Lower lobe of right lung (tissue), 2 donors: ENCODE measurements around the gene UHRF1. TPM values are rescaled to one million over a fixed set of nuclear protein-coding genes. Genes with fewer than 3 reads are reported as not detected.
"Not testable (repeated sequence)": the region's sequence is repeated elsewhere in the genome, so short reads cannot be mapped to it uniquely, and the experiment has no call there.

Experiments used
- ATAC-seq, 2 donors: fragments of 200-7000 bp; cut with Tn5 transposase; one replicate each; pipeline ENCODE4 v1.9.1; 2020 to 2022; ENCODE audit warnings: mild to moderate bottlenecking in 2 of 2, moderate library complexity in 2 of 2
- DNase-seq: peaks from one replicate; pipeline ENCODE4 v3.0.0-alpha.2; 2020
- H3K27ac ChIP-seq: fragments of 200-600 bp; one replicate; pipeline ENCODE4 v1.8.0; 2022
- H3K27me3 ChIP-seq: fragments of 200-600 bp; one replicate; pipeline ENCODE4 v1.8.0; 2022; ENCODE audit warnings: low read depth
- H3K36me3 ChIP-seq: fragments of 200-600 bp; one replicate; pipeline ENCODE4 v1.8.0; 2022; ENCODE audit warnings: mild to moderate bottlenecking
- H3K4me1 ChIP-seq: fragments of 200-600 bp; one replicate; pipeline ENCODE4 v1.8.0; 2022
- H3K4me3 ChIP-seq: fragments of 200-600 bp; one replicate; pipeline ENCODE4 v1.8.0; 2022; ENCODE audit warnings: mild to moderate bottlenecking
- H3K9me3 ChIP-seq: fragments of 200-600 bp; one replicate; pipeline ENCODE4 v1.8.0; 2022
- CTCF ChIP-seq: fragments of 200-600 bp; IDR thresholded peaks from one replicate; pipeline ENCODE4 v1.8.0; 2022; ENCODE audit warnings: antibody characterized with exemption, mild to moderate bottlenecking
- intact Hi-C: fragments of 100-400 bp; cut with DNase I; formaldehyde crosslinking; loops from one replicate; pipeline ENCODE4 v1.11.0; 2022
- total RNA-seq: library from RNA; stranded (reverse); fragmentation: NEBNext Ultra II Directional; extraction: Animal tissue kit (Norgen Biotek cat#: 25700); gene quantifications from one replicate; pipeline ENCODE4 v1.2.1, GENCODE V29; 2021
- donor health status: DM: no; HTN: yes; CAD: no; lungs with severe emphysema.

The UHRF1 gene
- total RNA-seq, 1 donor from 2014 or later = 1.3 TPM

DNA sequence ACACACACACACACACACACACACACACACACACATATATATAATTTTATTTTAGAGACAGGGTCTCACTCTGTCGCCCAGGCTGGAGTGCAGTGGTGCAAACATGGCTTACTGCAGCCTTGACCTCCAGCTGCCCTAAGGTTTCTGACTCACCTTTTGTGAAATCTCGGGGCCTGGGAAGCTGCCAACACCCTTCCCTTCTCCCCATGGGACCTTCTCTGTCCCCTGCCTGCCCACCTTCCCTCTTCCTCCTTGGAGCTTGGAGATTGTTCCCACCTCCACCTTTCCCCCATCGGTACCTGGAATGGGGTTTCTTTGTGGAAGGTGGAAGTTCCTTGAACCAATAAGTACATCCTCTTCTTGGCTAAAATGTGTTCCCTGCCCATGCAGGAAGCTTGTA, 12.9 kb upstream of the UHRF1 start:
- no peak for TF ChIP-seq CTCF
- DNase-seq (no peak), ATAC-seq (no peak)
- no peaks in the 10 kb centered on the region for H3K4me1 ChIP-seq
- H3K4me3 ChIP-seq = no peak overlapping the region
- no peaks in the 10 kb centered on the region for H3K27me3 ChIP-seq
- intact Hi-C loops = no loop called here
- H3K9me3 ChIP-seq = no peaks in the 10 kb centered on the region
- no peaks in the 10 kb centered on the region for H3K36me3 ChIP-seq
- H3K27ac ChIP-seq = no peak overlapping the region

GRCh38 chr19:4897146-4897545, 12.2 kb upstream of the UHRF1 start:
- no peak for TF ChIP-seq CTCF
- H3K27ac ChIP-seq = no peak overlapping the region

DNA sequence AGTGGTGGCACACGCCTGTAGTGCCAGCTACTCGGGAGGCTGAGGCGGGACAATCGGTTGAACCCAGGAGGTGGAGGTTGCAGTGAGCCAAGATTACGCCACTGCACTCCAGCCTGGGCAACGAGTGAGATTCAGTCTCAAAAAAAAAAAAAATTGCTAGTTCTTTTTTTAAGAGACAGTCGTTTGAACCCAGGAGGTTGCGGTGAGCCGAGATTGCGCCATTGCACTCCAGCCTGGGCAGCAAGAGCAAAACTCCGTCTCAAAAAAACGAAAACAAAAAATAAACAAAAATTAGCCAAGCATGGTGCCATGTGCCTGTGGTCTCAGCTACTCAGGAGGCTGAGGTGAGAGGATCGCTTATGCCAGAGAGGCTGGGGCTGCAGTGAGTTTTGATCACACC, 8.4 kb upstream of the UHRF1 start:
- H3K27me3 ChIP-seq, H3K9me3 ChIP-seq, H3K4me1 ChIP-seq, intact Hi-C loops, H3K4me3 ChIP-seq, H3K27ac ChIP-seq, ATAC-seq, H3K36me3 ChIP-seq: not testable (repeated sequence)
- peak; percentile 61 for DNase-seq

More at GRCh38 chr19:4897146-4897545, 12.2 kb upstream of the UHRF1 start:
- Histone ChIP-seq H3K27me3 (no peaks in the 10 kb centered on the region), H3K9me3 (no peaks in the 10 kb centered on the region), H3K36me3 (no peaks in the 10 kb centered on the region), H3K4me3 (no peak overlapping the region), H3K4me1 (no peaks in the 10 kb centered on the region)
- DNase-seq (no peak), ATAC-seq (no peak)
- intact Hi-C loops = no loop called here

DNA sequence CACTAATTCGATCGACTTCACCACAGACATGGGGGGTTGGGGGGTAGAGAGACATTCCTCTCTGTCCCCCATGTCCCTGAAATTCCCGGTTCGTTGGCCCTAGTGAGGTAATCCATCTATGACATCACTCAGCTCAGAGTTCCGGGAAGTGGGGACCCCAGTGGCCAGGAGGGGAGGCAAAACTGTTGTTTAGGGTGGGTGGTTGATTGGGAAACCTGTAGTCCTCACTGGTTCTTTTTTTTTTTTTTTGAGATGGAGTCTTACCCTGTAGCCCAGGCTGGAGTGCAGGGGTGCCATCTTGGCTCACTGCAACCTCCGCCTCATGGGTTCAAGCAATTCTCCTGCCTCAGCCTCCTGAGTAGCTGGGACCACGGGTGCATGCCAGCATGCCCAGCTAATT, 6.5 kb upstream of the UHRF1 start, which contains the start of gene ARRDC5:
Gene ARRDC5 (minus strand): TSS at position 101 of the 400 bp plus-strand sequence. CDS start 71 bp downstream, at position 30.
- Histone ChIP-seq H3K27me3 (no peaks in the 10 kb centered on the region), H3K4me1 (no peaks in the 10 kb centered on the region), H3K9me3 (no peaks in the 10 kb centered on the region), H3K27ac (no peak within 1 kb of the TSS), H3K4me3 (no peak within 1 kb of the TSS), H3K36me3 (no peaks in the 10 kb centered on the region)
- no peak for ATAC-seq
- no peak for TF ChIP-seq CTCF
- DNase-seq = no peak
- intact Hi-C loops = no loop called here

GRCh38 chr19:4904481-4904880, 4.8 kb upstream of the UHRF1 start:
- ATAC-seq (no peak), DNase-seq (no peak)
- H3K36me3 ChIP-seq = no peaks in the 10 kb centered on the region

GRCh38 chr19:4906963-4907362, 2.3 kb upstream of the UHRF1 start:
- Histone ChIP-seq H3K27ac (no peak overlapping the region), H3K27me3 (peaks cover 13% of the 10 kb centered on the region), H3K9me3 (no peaks in the 10 kb centered on the region), H3K36me3 (no peaks in the 10 kb centered on the region), H3K4me3 (no peak overlapping the region), H3K4me1 (peaks cover 26% of the 10 kb centered on the region)
- TF ChIP-seq CTCF = no peak
- no peak for DNase-seq
- ATAC-seq = no peak
- intact Hi-C loops = no loop called here

More at GRCh38 chr19:4904481-4904880, 4.8 kb upstream of the UHRF1 start:
- H3K27me3 ChIP-seq = peaks cover 12% of the 10 kb centered on the region
- peaks cover 7% of the 10 kb centered on the region for H3K4me1 ChIP-seq
- intact Hi-C loops = no loop called here
- H3K4me3 ChIP-seq = no peak overlapping the region
- H3K9me3 ChIP-seq = no peaks in the 10 kb centered on the region
- no peak overlapping the region for H3K27ac ChIP-seq
- no peak for TF ChIP-seq CTCF
